IMR-90 (cell line): ENCODE results near the gene SDCCAG8. TPM values are rescaled to one million over a fixed set of nuclear protein-coding genes. Genes with fewer than 3 reads are reported as not detected.

Experiments used
- ATAC-seq: fragments of 200-7000 bp; cut with Tn5 transposase; 2 replicates; pipeline ENCODE4 v1.9.1; 2020; ENCODE audit warnings: low read depth, mild to moderate bottlenecking, moderate library complexity
- BruUV-seq: library from RNA; stranded (reverse); fragments of 400-500 nt; replicated peaks from 2 replicates; lab custom pipeline; 2021; lab: Mats Ljungman, UMichigan
- CTCF ChIA-PET: fragments of 300-600 bp; formaldehyde crosslinking; extraction: SDS; loops from one replicate; lab custom pipeline; 2021; ENCODE audit warnings: antibody characterized with exemption; lab: Yijun Ruan, JAX
- POLR2A ChIA-PET: fragments of 300-600 bp; sonication (Branson Sonifier 250); formaldehyde crosslinking; loops from one replicate; lab custom pipeline; 2022; ENCODE audit warnings: antibody characterized with exemption; ENCODE audit not compliant: unreplicated experiment; lab: Charles Lee
- DNase-seq: peaks from one replicate; pipeline ENCODE4 v3.0.0; 2013
- H2AFZ ChIP-seq: replicated peaks from 2 replicates; pipeline ENCODE3; 2013; ENCODE audit warnings: low read length, mild to moderate bottlenecking; ENCODE audit not compliant: poor library complexity
- H2AK5ac ChIP-seq: 2 replicates; pipeline ENCODE4 v1.6.1; 2013; ENCODE audit warnings: low read depth, low read length, inconsistent platforms
- H2AK9ac ChIP-seq: replicated peaks from 2 replicates; pipeline ENCODE3; 2013; ENCODE audit warnings: mild to moderate bottlenecking, low read depth, low read length, moderate library complexity; ENCODE audit not compliant: poor library complexity
- H2BK120ac ChIP-seq: 2 replicates; pipeline ENCODE4 v1.6.1; 2013; ENCODE audit warnings: low read depth, low read length, inconsistent platforms
- H2BK15ac ChIP-seq: 3 replicates; pipeline ENCODE4 v1.6.1; 2013; ENCODE audit warnings: low read depth, low read length, inconsistent platforms
- H2BK20ac ChIP-seq: 2 replicates; pipeline ENCODE4 v1.6.1; 2013; ENCODE audit warnings: low read depth, mild to moderate bottlenecking, inconsistent platforms, low read length, moderate library complexity
- H2BK5ac ChIP-seq: 2 replicates; pipeline ENCODE4 v1.6.1; 2013; ENCODE audit warnings: mild to moderate bottlenecking, low read depth, low read length, inconsistent platforms; ENCODE audit not compliant: poor library complexity, severe bottlenecking
- H3K14ac ChIP-seq: replicated peaks from 2 replicates; pipeline ENCODE4 v1.6.1; 2013; ENCODE audit warnings: low read depth, low read length, inconsistent platforms
- H3K18ac ChIP-seq: 2 replicates; pipeline ENCODE4 v1.6.1; 2013; ENCODE audit warnings: low read depth, low read length, control low read depth
- H3K23ac ChIP-seq: 2 replicates; pipeline ENCODE4 v1.6.1; 2013; ENCODE audit warnings: low read depth, low read length, inconsistent platforms
- H3K27ac ChIP-seq: 2 replicates; pipeline ENCODE4 v1.5.1; 2013; ENCODE audit warnings: mild to moderate bottlenecking, control low read depth, low read length; ENCODE audit not compliant: insufficient read depth
- H3K27me3 ChIP-seq: 2 replicates; pipeline ENCODE4 v1.6.1; 2013; ENCODE audit warnings: low read length; ENCODE audit not compliant: control insufficient read depth, insufficient read depth
- H3K36me3 ChIP-seq: 2 replicates; pipeline ENCODE4 v1.6.1; 2013; ENCODE audit warnings: low read length, mixed read lengths; ENCODE audit not compliant: control insufficient read depth, insufficient read depth
- H3K4ac ChIP-seq: 2 replicates; pipeline ENCODE4 v1.6.1; 2013; ENCODE audit warnings: low read depth, low read length, inconsistent platforms
- H3K4me1 ChIP-seq: 2 replicates; pipeline ENCODE4 v1.6.1; 2013; ENCODE audit warnings: low read length, mixed read lengths; ENCODE audit not compliant: control insufficient read depth, insufficient read depth
- H3K4me2 ChIP-seq: 2 replicates; pipeline ENCODE4 v1.6.1; 2013; ENCODE audit warnings: low read depth, mild to moderate bottlenecking, control low read depth, low read length, moderate library complexity
- H3K4me3 ChIP-seq: 2 replicates; pipeline ENCODE4 v1.5.1; 2013; ENCODE audit warnings: low read depth, mild to moderate bottlenecking, control low read depth, low read length, moderate library complexity; ENCODE audit not compliant: insufficient read depth
- H3K56ac ChIP-seq: 2 replicates; pipeline ENCODE4 v1.6.1; 2013; ENCODE audit warnings: low read length, inconsistent platforms; ENCODE audit not compliant: insufficient read depth; ENCODE audit errors: extremely low read depth
- H3K79me1 ChIP-seq, 2 experiments: 2 replicates each; pipeline ENCODE4 v1.6.1; 2013; ENCODE audit warnings: low read length in 2 of 2, inconsistent platforms in 1 of 2, low read depth in 1 of 2
- H3K9ac ChIP-seq: 2 replicates; pipeline ENCODE4 v1.6.1; 2013; ENCODE audit warnings: low read depth, low read length, control low read depth
- H3K9me1 ChIP-seq: 2 replicates; pipeline ENCODE4 v1.6.1; 2013; ENCODE audit warnings: low read length, inconsistent platforms; ENCODE audit not compliant: insufficient read depth
- H3K9me3 ChIP-seq: 2 replicates; pipeline ENCODE4 v1.6.1; 2013; ENCODE audit warnings: low read length; ENCODE audit not compliant: control insufficient read depth, insufficient read depth
- H4K20me1 ChIP-seq: 2 replicates; pipeline ENCODE4 v1.6.1; 2013; ENCODE audit warnings: low read length, inconsistent platforms; ENCODE audit not compliant: insufficient read depth
- H4K5ac ChIP-seq: 2 replicates; pipeline ENCODE4 v1.6.1; 2013; ENCODE audit warnings: mild to moderate bottlenecking, low read depth, low read length, control low read depth
- H4K8ac ChIP-seq, 2 experiments: 2 replicates each; pipeline ENCODE4 v1.6.1; 2013; ENCODE audit warnings: low read depth in 2 of 2, low read length in 2 of 2, control low read depth in 1 of 2, inconsistent platforms in 1 of 2
- H4K91ac ChIP-seq: 2 replicates; pipeline ENCODE4 v1.6.1; 2013; ENCODE audit warnings: low read depth, low read length, inconsistent platforms; ENCODE audit not compliant: insufficient read depth
- BHLHE40 ChIP-seq: fragments of 150-350 bp; IDR thresholded peaks from 2 replicates; pipeline ENCODE4 v1.6.1; 2016; ENCODE audit warnings: mild to moderate bottlenecking, low read depth, low read length
- CEBPB ChIP-seq: IDR thresholded peaks from 2 replicates; pipeline ENCODE4 v1.6.1; 2012; ENCODE audit warnings: low read depth, low read length, improper control_type of control experiment
- CHD1 ChIP-seq: IDR thresholded peaks from 2 replicates; pipeline ENCODE4 v1.6.1; 2012; ENCODE audit warnings: low read depth, low read length, improper control_type of control experiment
- MAFK ChIP-seq: IDR thresholded peaks from 2 replicates; pipeline ENCODE4 v1.6.1; 2012; ENCODE audit warnings: low read depth, low read length, improper control_type of control experiment
- MAZ ChIP-seq: IDR thresholded peaks from 2 replicates; pipeline ENCODE4 v1.6.1; 2012; ENCODE audit warnings: low read depth, mild to moderate bottlenecking, low read length, improper control_type of control experiment, moderate library complexity, borderline replicate concordance
- NFE2L2 ChIP-seq: fragments of 150-350 bp; IDR thresholded peaks from 2 replicates; pipeline ENCODE4 v1.6.1; 2016; ENCODE audit warnings: low read depth, mild to moderate bottlenecking, low read length
- POLR2A ChIP-seq: IDR thresholded peaks from 2 replicates; pipeline ENCODE4 v1.6.1; 2012; ENCODE audit warnings: mild to moderate bottlenecking, low read depth, low read length
- RAD21 ChIP-seq: IDR thresholded peaks from 2 replicates; pipeline ENCODE4 v1.6.1; 2012; ENCODE audit warnings: low read length, improper control_type of control experiment
- RCOR1 ChIP-seq: IDR thresholded peaks from 2 replicates; pipeline ENCODE4 v1.6.1; 2012; ENCODE audit warnings: mild to moderate bottlenecking, low read length, improper control_type of control experiment; ENCODE audit not compliant: insufficient replicate concordance
- RFX5 ChIP-seq: IDR thresholded peaks from 2 replicates; pipeline ENCODE4 v1.8.0; 2012; ENCODE audit warnings: low read depth, mild to moderate bottlenecking, low read length, moderate library complexity
- SMC3 ChIP-seq: fragments of 150-350 bp; IDR thresholded peaks from 2 replicates; pipeline ENCODE4 v1.6.1; 2016; ENCODE audit warnings: low read depth, mild to moderate bottlenecking, antibody characterized with exemption, low read length, moderate library complexity
- WGBS, 2 experiments: methylation state at CpG; one replicate each; pipeline versions ENCODE4 v1.1.5 to v1.1.7; 2013; ENCODE audit warnings: missing lambda C conversion rate in 2 of 2; ENCODE audit not compliant: insufficient read length in 1 of 2; ENCODE audit errors: extremely low coverage in 2 of 2; 5-methylcytosine and 5-hydroxymethylcytosine counted together
- dilution Hi-C: fragments of 300-500 bp; cut with HindIII; formaldehyde crosslinking; loops from one replicate; pipeline ENCODE4 v1.14.3; 2018; ENCODE audit warnings: low sequenced_read_pairs; ENCODE audit not compliant: unreplicated experiment
- in situ Hi-C: fragments of 300-500 bp; cut with MboI; formaldehyde crosslinking; loops from 3 replicates; pipeline ENCODE4 v1.14.3; 2019; ENCODE audit warnings: low sequenced_read_pairs, inconsistent platforms, mixed read lengths
- intact Hi-C: fragments of 100-400 bp; cut with micrococcal nuclease; formaldehyde crosslinking; loops from 2 replicates; pipeline ENCODE4 v1.10.0; 2022
- polyA plus RNA-seq, 3 experiments: library from polyadenylated mRNA; depleted of rRNA; stranded (reverse); fragments of >200 nt; gene quantifications; 2 replicates each; pipeline ENCODE4 v1.2.3, GENCODE V29; 2012; ENCODE audit warnings: low replicate concordance in 1 of 3
- total RNA-seq: library from RNA; depleted of rRNA; stranded (reverse); fragments of >200 nt; gene quantifications from 2 replicates; pipeline ENCODE4 v1.2.3, GENCODE V29; 2012
- TF ChIP-seq, protein P1 (sequence below): fragments of 150-350 bp; IDR thresholded peaks from 2 replicates; pipeline ENCODE4 v1.6.1; 2016; ENCODE audit warnings: low read depth, mild to moderate bottlenecking, low read length, moderate library complexity, borderline replicate concordance
- TF ChIP-seq, protein P2 (sequence below): fragments of 150-350 bp; IDR thresholded peaks from 2 replicates; pipeline ENCODE4 v1.6.1; 2017; ENCODE audit warnings: mild to moderate bottlenecking, antibody characterized with exemption, low read length, low read depth

SDCCAG8 gene
- total and polyA plus RNA-seq, 2 of the 4 experiments (the other 2 are of a cell fraction), result 25.2 to 46.8 TPM

DNA sequence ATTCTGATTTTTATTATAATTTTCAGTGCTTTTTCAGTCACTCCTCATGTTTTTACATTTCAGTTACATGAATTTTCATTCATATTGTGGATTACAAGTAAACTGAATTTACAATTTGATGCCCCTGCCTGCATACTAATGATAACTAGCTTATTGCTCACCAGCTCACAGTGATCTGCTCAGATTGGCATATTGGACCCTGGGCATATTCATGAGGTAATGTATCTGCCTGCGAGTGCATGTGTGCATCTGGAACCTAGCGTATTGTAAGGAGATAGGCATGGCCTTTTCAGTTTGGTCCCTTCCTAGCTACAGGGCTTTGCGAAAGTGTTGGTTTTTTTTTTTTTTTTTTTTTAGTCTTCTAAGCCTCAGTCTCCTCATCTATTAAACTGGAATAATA lies 213.7 kb downstream of the SDCCAG8 start:
- BruUV-seq, result no TSS peak
- Histone ChIP-seq H3K4me3 (no peak overlapping the region), H2AFZ (no peak overlapping the region), H3K18ac (no peak overlapping the region), H3K36me3 (0 out of 2 replicates have a peak, but pooled peaks cover 2% of the 10 kb centered on the region), H2BK5ac (no peak overlapping the region), H3K9me3 (no peaks in the 10 kb centered on the region), H3K23ac (no peak overlapping the region), H2BK15ac (no peak overlapping the region), H4K5ac (no peak overlapping the region), H3K56ac (no peak overlapping the region), H3K27ac (no peak overlapping the region), H3K79me1 (peaks cover 0 to 5% of the 10 kb centered on the region in 2 experiments; a peak in 1 of 4 replicates), H3K4me1 (peaks cover 11% of the 10 kb centered on the region), H3K27me3 (no peaks in the 10 kb centered on the region), H3K4me2 (no peak overlapping the region), H3K9me1 (peaks cover 3% of the 10 kb centered on the region; the same call in 1 of the 2 replicates), H3K14ac (no peak overlapping the region), H4K8ac (no peak overlapping the region), H2BK120ac (no peak overlapping the region), H2BK20ac (no peak overlapping the region), H3K4ac (no peak overlapping the region), H4K91ac (no peak overlapping the region), H4K20me1 (no peaks in the 10 kb centered on the region), H3K9ac (no peak overlapping the region), H2AK9ac (no peak overlapping the region), H2AK5ac (no peak overlapping the region)
- TF ChIP-seq SMC3 (no peak), RAD21 (no peak), MAFK (no peak), BHLHE40 (no peak), RCOR1 (no peak), CHD1 (no peak), POLR2A (no peak), CEBPB (no peak), MAZ (no peak), NFE2L2 (no peak), RFX5 (no peak)
- TF ChIP-seq, protein P1, sequence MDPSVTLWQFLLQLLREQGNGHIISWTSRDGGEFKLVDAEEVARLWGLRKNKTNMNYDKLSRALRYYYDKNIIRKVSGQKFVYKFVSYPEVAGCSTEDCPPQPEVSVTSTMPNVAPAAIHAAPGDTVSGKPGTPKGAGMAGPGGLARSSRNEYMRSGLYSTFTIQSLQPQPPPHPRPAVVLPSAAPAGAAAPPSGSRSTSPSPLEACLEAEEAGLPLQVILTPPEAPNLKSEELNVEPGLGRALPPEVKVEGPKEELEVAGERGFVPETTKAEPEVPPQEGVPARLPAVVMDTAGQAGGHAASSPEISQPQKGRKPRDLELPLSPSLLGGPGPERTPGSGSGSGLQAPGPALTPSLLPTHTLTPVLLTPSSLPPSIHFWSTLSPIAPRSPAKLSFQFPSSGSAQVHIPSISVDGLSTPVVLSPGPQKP, result no peak
- TF ChIP-seq, protein P2, sequence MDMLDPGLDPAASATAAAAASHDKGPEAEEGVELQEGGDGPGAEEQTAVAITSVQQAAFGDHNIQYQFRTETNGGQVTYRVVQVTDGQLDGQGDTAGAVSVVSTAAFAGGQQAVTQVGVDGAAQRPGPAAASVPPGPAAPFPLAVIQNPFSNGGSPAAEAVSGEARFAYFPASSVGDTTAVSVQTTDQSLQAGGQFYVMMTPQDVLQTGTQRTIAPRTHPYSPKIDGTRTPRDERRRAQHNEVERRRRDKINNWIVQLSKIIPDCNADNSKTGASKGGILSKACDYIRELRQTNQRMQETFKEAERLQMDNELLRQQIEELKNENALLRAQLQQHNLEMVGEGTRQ, result no peak
- DNase-seq (no peak), ATAC-seq (no peak)
- intact Hi-C loops, result no loop called here
- CTCF ChIA-PET, result no interaction called here
- dilution Hi-C loops, result no loop called here
- POLR2A ChIA-PET, result no interaction called here
- no CpG with 5 or more reads among the region's 3 CpGs for WGBS, 2 experiments
- in situ Hi-C loops, result no loop called here
